NK-92 treated with Interleukin-12 subunit alpha and Interleukin-12 subunit beta, amount 100 ng/mL, for 24 hours (cell line): Measurements from ENCODE around the gene PLEKHG5.
"Not testable (repeated sequence)": the region's sequence is repeated elsewhere in the genome, so short reads cannot be mapped to it uniquely, and the experiment has no call there.

ENCODE experiments used
- DNase-seq: peaks from one replicate; lab custom pipeline; 2025; lab: John Stamatoyannopoulos, UW

The PLEKHG5 gene

GRCh38 chr1:6496890-6497214, 5.4 kb upstream of the PLEKHG5 start:
- DNase-seq: no peak

GRCh38 chr1:6496365-6496721, 4.9 kb upstream of the PLEKHG5 start:
- DNase-seq: no peak

GRCh38 chr1:6495540-6496364, 4.3 kb upstream of the PLEKHG5 start:
- DNase-seq: no peak

GRCh38 chr1:6495041-6495441, 3.6 kb upstream of the PLEKHG5 start:
- DNase-seq: no peak

GRCh38 chr1:6494627-6495026, 3.2 kb upstream of the PLEKHG5 start:
- DNase-seq: no peak

GRCh38 chr1:6493834-6494223, 2.4 kb upstream of the PLEKHG5 start:
- not testable (repeated sequence) for DNase-seq

GRCh38 chr1:6491966-6492365, 499 bp upstream of the PLEKHG5 start:
- DNase-seq: no peak

GRCh38 chr1:6491081-6491449, 402 bp downstream of the PLEKHG5 start:
- no peak for DNase-seq

- DNase-seq: peak; percentile 9
Measured at GRCh38 chr1:6490181-6491080, 1.0 kb downstream of the PLEKHG5 start.

- DNase-seq: peak; percentile 31
Measured at GRCh38 chr1:6489799-6490180, 1.7 kb downstream of the PLEKHG5 start.

GRCh38 chr1:6489383-6489765, 2.1 kb downstream of the PLEKHG5 start:
- no peak for DNase-seq

GRCh38 chr1:6488602-6489382, 2.7 kb downstream of the PLEKHG5 start:
- DNase-seq: no peak

- no peak for DNase-seq
Measured at GRCh38 chr1:6487804-6488484, 3.5 kb downstream of the PLEKHG5 start.

- DNase-seq: peak; percentile 43
Measured at GRCh38 chr1:6486433-6487011, 4.9 kb downstream of the PLEKHG5 start.

- no peak for DNase-seq
Measured at GRCh38 chr1:6485168-6486101, 6.0 kb downstream of the PLEKHG5 start.

- DNase-seq: no peak
Measured at GRCh38 chr1:6484826-6485167, 6.7 kb downstream of the PLEKHG5 start.

GRCh38 chr1:6483761-6484117, 7.7 kb downstream of the PLEKHG5 start:
- DNase-seq: no peak

- no peak for DNase-seq
Measured at GRCh38 chr1:6483017-6483760, 8.3 kb downstream of the PLEKHG5 start.

GRCh38 chr1:6481820-6482219, 9.6 kb downstream of the PLEKHG5 start:
- no peak for DNase-seq
